Skin of body (tissue), 2 donors: Measurements from ENCODE around the gene NPY5R. TPM values are rescaled to one million over a fixed set of nuclear protein-coding genes. Genes with fewer than 3 reads are reported as not detected.

Source experiments
- DNase-seq: peaks from one replicate; lab custom pipeline; 2025; lab: John Stamatoyannopoulos, UW
- total RNA-seq: library from RNA; depleted of rRNA; stranded (reverse); fragments of >200 nt; gene quantifications from one replicate; pipeline ENCODE4 v1.2.3, GENCODE V29; 2014

Gene NPY5R
- total RNA-seq, 1 donor from 2014 or later: 0.20 TPM

DNA sequence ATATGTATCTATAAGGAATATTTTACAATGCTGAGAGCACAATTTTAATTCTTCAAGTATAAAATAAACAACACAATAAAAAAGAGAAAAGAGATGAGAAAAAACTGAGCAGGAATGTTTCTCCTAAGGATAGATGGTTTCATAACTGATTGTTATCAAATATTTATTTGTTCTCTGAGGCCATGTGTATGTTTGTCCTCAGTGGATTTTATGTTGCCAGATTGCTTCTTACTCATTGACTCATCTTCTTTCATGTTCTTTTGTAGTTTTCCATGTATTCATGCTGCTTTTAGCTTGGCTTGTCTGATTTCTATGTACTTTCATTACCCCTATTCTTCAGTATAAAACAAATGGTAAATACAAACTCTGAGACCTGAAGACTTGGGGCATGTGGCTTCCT is 41.2 kb downstream of the NPY5R start:
- no peak for DNase-seq

DNA sequence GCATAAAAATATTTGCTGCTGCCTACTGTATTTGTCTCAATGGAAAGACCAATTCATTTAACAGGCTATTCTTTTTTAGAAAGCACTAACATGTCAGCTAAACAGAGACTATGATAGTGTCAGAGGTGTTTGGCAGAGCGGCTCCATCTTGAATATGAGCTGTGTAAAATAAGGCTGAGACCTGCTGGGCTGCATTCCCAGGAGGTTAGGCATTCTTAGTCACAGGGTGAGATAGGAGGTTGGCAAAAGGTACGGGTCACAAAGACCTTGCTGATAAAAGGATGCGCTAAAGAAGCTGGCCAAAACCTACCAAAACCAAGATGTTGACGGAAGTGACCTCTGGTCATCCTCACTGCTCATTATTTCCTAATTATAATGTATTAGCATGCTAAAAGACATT is 41.8 kb downstream of the NPY5R start:
- no peak for DNase-seq

DNA sequence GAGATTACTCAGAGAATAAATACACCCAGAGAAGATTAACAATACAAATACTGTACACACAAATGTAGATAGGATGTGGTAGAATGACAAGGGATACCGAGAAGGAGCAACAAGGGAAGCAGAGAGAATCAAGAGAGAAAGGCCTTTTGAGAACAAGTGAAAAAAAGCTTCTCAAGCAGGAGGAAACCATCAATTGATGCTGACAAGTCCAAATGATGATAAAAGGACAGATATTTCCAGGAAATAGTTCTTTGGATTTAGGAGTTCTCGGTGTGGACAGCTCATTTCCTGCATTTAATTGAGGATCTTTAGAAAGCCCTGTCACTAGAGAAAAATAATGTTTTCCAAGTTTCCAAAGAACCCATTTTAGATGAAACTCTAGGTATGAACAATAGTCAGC is 48.1 kb downstream of the NPY5R start:
- DNase-seq: no peak

DNA sequence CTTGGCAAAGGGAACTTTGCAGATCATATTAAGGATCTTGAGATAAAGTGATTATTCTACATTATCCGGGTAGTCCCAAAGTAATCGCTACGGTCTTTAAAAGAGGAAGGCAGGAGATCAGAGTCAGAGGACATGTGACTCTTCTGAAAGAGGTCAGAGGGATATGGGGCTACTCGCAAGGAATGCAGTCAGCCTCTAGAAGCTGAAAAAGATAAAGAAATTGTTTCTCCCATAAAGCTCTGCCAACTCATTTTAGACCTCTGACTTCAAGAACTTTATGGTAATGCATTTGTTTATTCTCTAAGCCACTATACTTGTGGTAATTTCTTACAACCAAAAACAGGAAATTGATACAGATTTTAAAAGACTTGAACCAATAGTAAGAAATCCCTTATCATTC is 48.6 kb downstream of the NPY5R start:
- no peak for DNase-seq

DNA sequence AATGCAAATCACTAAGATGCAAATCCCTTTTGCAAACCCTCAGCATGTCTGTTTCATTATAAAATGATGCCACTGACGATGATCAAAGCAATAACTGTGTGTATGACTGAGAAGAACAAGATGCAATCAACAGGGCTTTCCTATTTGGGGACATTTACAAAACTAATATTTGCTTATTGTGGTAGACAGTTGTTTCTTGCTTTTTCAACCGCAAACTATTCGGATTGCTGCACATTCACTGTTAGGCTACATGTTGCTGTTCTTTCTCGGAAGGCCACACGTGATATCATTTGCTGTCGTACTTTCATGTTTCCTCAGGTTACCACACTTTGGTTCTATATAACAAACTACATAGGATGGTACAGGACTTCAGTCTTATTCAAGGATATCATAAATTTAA is 49.8 kb downstream of the NPY5R start:
- DNase-seq: no peak

DNA sequence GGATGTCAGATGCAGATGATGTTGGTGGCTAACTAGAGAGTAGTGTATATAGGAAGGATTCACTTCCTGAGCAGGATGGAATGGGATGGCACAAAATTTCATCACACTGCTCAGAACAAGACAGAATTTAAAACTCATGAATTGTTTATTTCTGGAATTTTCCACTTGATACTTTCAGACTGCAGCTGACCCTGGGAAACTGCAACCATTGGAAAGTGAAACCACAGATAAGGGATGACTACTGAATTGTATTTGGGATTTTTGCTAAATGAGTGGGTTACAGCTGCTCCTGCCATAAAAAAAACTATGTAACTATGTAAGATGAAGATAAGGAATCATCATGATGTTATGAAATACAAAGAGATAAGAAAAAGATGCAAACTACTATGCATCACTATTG is 51.4 kb downstream of the NPY5R start:
- DNase-seq: no peak

DNA sequence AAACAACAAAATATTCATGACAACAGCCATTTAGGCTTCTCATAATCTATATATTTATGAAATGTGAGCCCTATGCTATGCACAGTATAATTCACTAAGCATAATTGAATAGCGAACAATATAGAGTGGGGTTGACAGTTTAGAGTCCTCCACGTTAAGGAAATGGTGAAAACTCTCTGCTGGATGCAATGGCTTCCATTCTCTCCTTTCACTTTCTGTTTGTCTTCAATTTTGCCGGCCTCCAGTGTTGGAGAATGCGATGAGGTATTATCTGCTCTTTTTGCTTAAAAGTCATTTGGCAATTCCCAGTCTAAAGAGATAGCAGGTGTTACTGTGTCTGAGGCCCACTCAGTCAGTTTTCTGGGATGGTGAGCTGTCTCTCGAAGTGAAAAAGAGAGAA is 52.1 kb downstream of the NPY5R start:
- DNase-seq: no peak

DNA sequence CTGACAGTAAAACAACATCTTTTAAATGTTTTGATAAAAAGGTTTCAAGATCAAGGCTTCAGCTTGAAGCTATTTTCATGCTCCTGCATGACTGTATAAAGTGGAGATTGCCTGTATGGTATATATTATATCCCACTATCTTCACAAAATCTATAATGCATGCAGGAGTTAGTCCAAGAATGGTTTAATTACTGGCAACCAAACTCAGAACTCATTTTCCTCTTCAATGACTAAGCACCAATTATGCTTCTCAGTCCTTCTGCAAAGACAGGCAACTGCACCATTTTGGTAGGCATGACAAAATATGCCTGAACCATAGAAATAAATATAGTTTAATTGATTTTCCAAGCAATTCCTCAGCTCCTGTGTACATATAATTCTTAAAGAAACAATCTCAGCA is 54.5 kb downstream of the NPY5R start:
- DNase-seq: peak; percentile 12

DNA sequence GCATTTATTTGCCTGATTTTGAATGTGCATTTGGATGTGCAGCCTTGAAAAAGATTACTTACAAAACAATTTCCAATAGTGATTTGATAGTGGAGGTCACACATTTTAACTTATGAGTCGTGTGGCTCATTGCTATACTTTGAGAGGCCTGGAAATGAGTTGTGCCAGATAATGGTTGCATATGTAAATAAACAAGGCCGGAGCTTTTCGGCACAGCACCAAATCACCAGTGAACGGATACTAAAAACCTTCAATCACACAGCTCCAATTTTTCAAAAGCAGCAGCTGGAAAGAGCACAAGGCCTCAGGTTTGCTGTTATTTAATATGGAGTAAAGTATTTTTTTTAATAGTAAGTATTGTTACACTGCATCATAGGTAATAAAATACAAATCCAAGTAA is 57.2 kb downstream of the NPY5R start:
- DNase-seq: no peak

Other genes with a start within 250 kb of the NPY5R start
- 22.6 TPM for gene NAF1, start 177.0 kb upstream of the NPY5R start, total RNA-seq
- gene NPY1R, start 11.3 kb upstream of the NPY5R start, total RNA-seq: 5.6 TPM
- gene TKTL2, start 129.9 kb downstream of the NPY5R start, total RNA-seq: not detected
- gene TMA16, start 150.8 kb downstream of the NPY5R start, total RNA-seq: 23.2 TPM